HG02852 (cell line): Measurements from ENCODE around the gene SLAMF6.
"Not testable (repeated sequence)": the region's sequence is repeated elsewhere in the genome, so short reads cannot be mapped to it uniquely, and the experiment has no call there.

ENCODE experiments used
- ATAC-seq: cut with Tn5 transposase; IDR thresholded peaks from one replicate; pipeline ENCODE4 v1.9.1; 2021; ENCODE audit warnings: mild to moderate bottlenecking, moderate library complexity; ENCODE audit not compliant: unreplicated experiment

Gene SLAMF6

GRCh38 chr1:160522622-160523345 lies at the start of gene SLAMF6:
Gene SLAMF6, minus strand, starts transcription at chr1:160523255. Its CDS starts 63 bp downstream, at chr1:160523192.
- peak; percentile 58 for ATAC-seq

- no peak for ATAC-seq
Measured at GRCh38 chr1:160570840-160571239, 47.8 kb upstream of the SLAMF6 start.

- ATAC-seq = no peak
Measured at GRCh38 chr1:160569806-160570205, 46.8 kb upstream of the SLAMF6 start.

- peak; percentile 74 for ATAC-seq
Measured at GRCh38 chr1:160567858-160568682, 45.0 kb upstream of the SLAMF6 start.

- ATAC-seq = no peak
Measured at GRCh38 chr1:160567341-160567740, 44.3 kb upstream of the SLAMF6 start.

GRCh38 chr1:160565564-160565963 lies 42.5 kb upstream of the SLAMF6 start:
- no peak for ATAC-seq

- not testable (repeated sequence) for ATAC-seq
Measured at GRCh38 chr1:160563230-160563629, 40.2 kb upstream of the SLAMF6 start.

GRCh38 chr1:160562745-160563144 lies 39.7 kb upstream of the SLAMF6 start:
- ATAC-seq = not testable (repeated sequence)

- ATAC-seq = no peak
Measured at GRCh38 chr1:160560806-160561205, 37.8 kb upstream of the SLAMF6 start.

- no peak for ATAC-seq
Measured at GRCh38 chr1:160560045-160560705, 37.1 kb upstream of the SLAMF6 start.

- ATAC-seq = not testable (repeated sequence)
Measured at GRCh38 chr1:160559437-160559836, 36.4 kb upstream of the SLAMF6 start.

- no peak for ATAC-seq
Measured at GRCh38 chr1:160558660-160559380, 35.8 kb upstream of the SLAMF6 start.

GRCh38 chr1:160553778-160554177 lies 30.7 kb upstream of the SLAMF6 start:
- ATAC-seq = no peak

- no peak for ATAC-seq
Measured at GRCh38 chr1:160552425-160552824, 29.4 kb upstream of the SLAMF6 start.

- ATAC-seq = no peak
Measured at GRCh38 chr1:160550572-160551034, 27.5 kb upstream of the SLAMF6 start.

GRCh38 chr1:160549665-160550006 lies 26.6 kb upstream of the SLAMF6 start:
- ATAC-seq = peak; percentile 5

- peak; percentile 45 for ATAC-seq
Measured at GRCh38 chr1:160548960-160549664, 26.1 kb upstream of the SLAMF6 start.

- peak; percentile 37 for ATAC-seq
Measured at GRCh38 chr1:160548183-160548582, 25.1 kb upstream of the SLAMF6 start.

GRCh38 chr1:160547422-160547821 lies 24.4 kb upstream of the SLAMF6 start:
- no peak for ATAC-seq

GRCh38 chr1:160546942-160547341 lies 23.9 kb upstream of the SLAMF6 start:
- ATAC-seq = no peak
